HG02642 (cell line): Measurements from ENCODE around the gene CDS2.

Experiments
- ATAC-seq: cut with Tn5 transposase; IDR thresholded peaks from one replicate; pipeline ENCODE4 v1.9.1; 2021; ENCODE audit warnings: mild to moderate bottlenecking; ENCODE audit not compliant: unreplicated experiment, poor library complexity

Gene CDS2

GRCh38 chr20:5118220-5119142 lies 8.3 kb upstream of the CDS2 start:
- ATAC-seq = no peak

GRCh38 chr20:5119143-5119434 lies 7.7 kb upstream of the CDS2 start:
- no peak for ATAC-seq

- ATAC-seq = peak; percentile 96
Measured at GRCh38 chr20:5119435-5120184, 7.2 kb upstream of the CDS2 start, which contains the start of gene PCNA. TSS of gene PCNA (minus strand) at chr20:5119958. CDS start at chr20:5119798, 160 bp downstream.

GRCh38 chr20:5120185-5120476 lies 6.7 kb upstream of the CDS2 start:
- ATAC-seq = no peak

GRCh38 chr20:5122873-5123260 lies 3.9 kb upstream of the CDS2 start:
- ATAC-seq = no peak

- peak; percentile 26 for ATAC-seq
Measured at GRCh38 chr20:5127204-5127858, 523 bp downstream of the CDS2 start.

- ATAC-seq = no peak
Measured at GRCh38 chr20:5127859-5128424, 1.1 kb downstream of the CDS2 start.

GRCh38 chr20:5128886-5129285 lies 2.1 kb downstream of the CDS2 start:
- no peak for ATAC-seq

GRCh38 chr20:5131502-5131901 lies 4.7 kb downstream of the CDS2 start:
- ATAC-seq = no peak

GRCh38 chr20:5133998-5134397 lies 7.2 kb downstream of the CDS2 start:
- no peak for ATAC-seq

- ATAC-seq = no peak
Measured at GRCh38 chr20:5135363-5136012, 8.7 kb downstream of the CDS2 start.

- ATAC-seq = no peak
Measured at GRCh38 chr20:5136096-5136495, 9.3 kb downstream of the CDS2 start.

GRCh38 chr20:5140195-5140594 lies 13.4 kb downstream of the CDS2 start:
- no peak for ATAC-seq

GRCh38 chr20:5141615-5142014 lies 14.8 kb downstream of the CDS2 start:
- ATAC-seq = no peak

GRCh38 chr20:5143851-5144250 lies 17.0 kb downstream of the CDS2 start:
- no peak for ATAC-seq

- ATAC-seq = no peak
Measured at GRCh38 chr20:5145365-5146098, 18.7 kb downstream of the CDS2 start.

- ATAC-seq = no peak
Measured at GRCh38 chr20:5146099-5146668, 19.4 kb downstream of the CDS2 start.

GRCh38 chr20:5146871-5147592 lies 20.2 kb downstream of the CDS2 start:
- no peak for ATAC-seq

GRCh38 chr20:5148581-5148980 lies 21.8 kb downstream of the CDS2 start:
- ATAC-seq = no peak
